HepG2 (cell line): ENCODE results near the gene CRIM1. TPM values are rescaled to one million over a fixed set of nuclear protein-coding genes. Genes with fewer than 3 reads are reported as not detected.

Experiments used
- ETS1 ChIP-seq: sonication (generic); formaldehyde crosslinking; IDR thresholded peaks from 2 replicates; pipeline ENCODE4 v1.4.0; 2020; ENCODE audit warnings: missing genetic modification reagents
- GATAD1 ChIP-seq: IDR thresholded peaks from 2 replicates; pipeline ENCODE4 v1.6.1; 2016; ENCODE audit warnings: missing genetic modification reagents, missing compliant biosample characterization
- HES4 ChIP-seq: sonication (generic); formaldehyde crosslinking; IDR thresholded peaks from 2 replicates; pipeline ENCODE4 v1.9.0; 2021; ENCODE audit warnings: mild to moderate bottlenecking, missing genetic modification reagents, borderline replicate concordance
- LCORL ChIP-seq, 2 experiments: fragments of 450-650 bp in 1 of 2; sonication (generic) in 1 of 2; formaldehyde crosslinking in 1 of 2; IDR thresholded peaks; 2 replicates each; pipeline versions ENCODE4 v1.5.0 to v1.6.1; 2017 to 2020; ENCODE audit warnings: antibody characterized with exemption in 1 of 2, missing genetic modification reagents in 1 of 2
- MTA1 ChIP-seq: sonication (generic); formaldehyde crosslinking; IDR thresholded peaks from 2 replicates; pipeline ENCODE4 v1.4.0; 2020; ENCODE audit warnings: missing genetic modification reagents, mild to moderate bottlenecking, borderline replicate concordance
- SAP130 ChIP-seq: IDR thresholded peaks from 2 replicates; pipeline ENCODE4 v1.6.1; 2016; ENCODE audit warnings: low read depth
- SP2 ChIP-seq: sonication (generic); formaldehyde crosslinking; IDR thresholded peaks from 2 replicates; pipeline ENCODE4 v1.5.1; 2020; ENCODE audit warnings: mild to moderate bottlenecking, missing genetic modification reagents
- ZBTB40 ChIP-seq, 2 experiments: fragments of 450-650 bp in 1 of 2; sonication (generic) in 1 of 2; formaldehyde crosslinking in 1 of 2; IDR thresholded peaks; 2 replicates each; pipeline versions ENCODE4 v1.6.1 to v1.8.0; 2016 to 2022; ENCODE audit warnings: antibody characterized with exemption in 1 of 2, mild to moderate bottlenecking in 1 of 2, missing genetic modification reagents in 1 of 2
- ZMYM3 ChIP-seq: sonication (generic); formaldehyde crosslinking; IDR thresholded peaks from 2 replicates; pipeline ENCODE4 v1.5.1; 2020; ENCODE audit warnings: mild to moderate bottlenecking, missing genetic modification reagents
- ZNF558 ChIP-seq: sonication (generic); formaldehyde crosslinking; IDR thresholded peaks from 2 replicates; pipeline ENCODE4 v1.9.0; 2022; ENCODE audit warnings: mild to moderate bottlenecking, missing genetic modification reagents, borderline replicate concordance
- ZNF589 ChIP-seq: sonication (generic); formaldehyde crosslinking; conservative IDR thresholded peaks from 2 replicates; pipeline ENCODE4 v1.8.0; 2022; ENCODE audit warnings: mild to moderate bottlenecking, moderate library complexity, missing genetic modification reagents
- ZNF652 ChIP-seq: IDR thresholded peaks from 2 replicates; pipeline ENCODE4 v1.6.1; 2016; ENCODE audit warnings: low read depth, borderline replicate concordance
- ZNF781 ChIP-seq: sonication (generic); formaldehyde crosslinking; IDR thresholded peaks from 2 replicates; pipeline ENCODE4 v1.5.1; 2020; ENCODE audit warnings: borderline replicate concordance, mild to moderate bottlenecking, missing genetic modification reagents; ENCODE audit errors: not compliant biosample characterization
- polyA plus RNA-seq, 8 experiments: library from polyadenylated mRNA; depleted of rRNA in 3 of 8; stranded (reverse) in 7 of 8; unstranded in 1 of 8; fragments of >200 nt; fragmentation: Illumina TruSeq in 4 of 8; extraction: Trizol in 4 of 8; gene quantifications; 2 replicates each; pipeline versions ENCODE4 v1.2.1 to v1.2.3, GENCODE V29; 2011 to 2016; ENCODE audit warnings: low read depth in 4 of 8, missing spikeins in 1 of 8, mixed read lengths in 1 of 8; ENCODE audit not compliant: insufficient read depth in 1 of 8
- total RNA-seq, 5 experiments: library from RNA; depleted of rRNA; stranded (reverse); fragments of >200 nt; fragmentation: Illumina TruSeq; extraction: Trizol; gene quantifications; 2 replicates each; pipeline ENCODE4 v1.2.3, GENCODE V29; 2016; ENCODE audit warnings: low read depth in 1 of 5
- TF ChIP-seq, protein P1 (sequence below): IDR thresholded peaks from 2 replicates; pipeline ENCODE4 v1.6.1; 2016; ENCODE audit warnings: low read depth, borderline replicate concordance
- TF ChIP-seq, protein P2 (sequence below): conservative IDR thresholded peaks from 2 replicates; pipeline ENCODE4 v1.6.1; 2018; ENCODE audit warnings: missing genetic modification reagents

The CRIM1 gene
- total and polyA plus RNA-seq, 2 of the 13 experiments (the other 11 are each of a cell fraction or from before 2014, with no cell fraction given): 39.1 to 69.9 TPM

GRCh38 chr2:36356298-36356989 is 866 bp downstream of the CRIM1 start (continued):
- TF ChIP-seq HES4 (CRISPR knock-in tag) (0 out of 2 replicates have a peak, but pooled peaks have one; percentile 60), LCORL (IDR thresholded peaks at IDR 0.05) (no peak), LCORL (CRISPR knock-in tag; IDR thresholded peaks at IDR 0.05) (peak; percentile 24; the same call in 1 of the 2 replicates), ZNF589 (CRISPR knock-in tag) (no peak), SAP130 (peak; percentile 56; the same call in 1 of the 2 replicates), ETS1 (CRISPR knock-in tag) (no peak), ZNF652 (CRISPR knock-in tag) (no peak), ZMYM3 (CRISPR knock-in tag) (peak; percentile 58; the same call in 1 of the 2 replicates), ZNF781 (CRISPR knock-in tag) (peak; percentile 26), ZBTB40 (IDR thresholded peaks at IDR 0.05) (no peak), ZBTB40 (CRISPR knock-in tag; IDR thresholded peaks at IDR 0.05) (peak; percentile 28; the same call in 1 of the 2 replicates), SP2 (peak; percentile 22; the same call in 1 of the 2 replicates), ZNF558 (CRISPR knock-in tag) (peak; percentile 70; the same call in 1 of the 2 replicates), MTA1 (0 out of 2 replicates have a peak, but pooled peaks have one; percentile 22), GATAD1 (CRISPR knock-in tag) (no peak)
- TF ChIP-seq, protein P1, sequence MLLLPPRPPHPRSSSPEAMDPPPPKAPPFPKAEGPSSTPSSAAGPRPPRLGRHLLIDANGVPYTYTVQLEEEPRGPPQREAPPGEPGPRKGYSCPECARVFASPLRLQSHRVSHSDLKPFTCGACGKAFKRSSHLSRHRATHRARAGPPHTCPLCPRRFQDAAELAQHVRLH (CRISPR knock-in tag): peak; percentile 45; the same call in 1 of the 2 replicates
- TF ChIP-seq, protein P2, sequence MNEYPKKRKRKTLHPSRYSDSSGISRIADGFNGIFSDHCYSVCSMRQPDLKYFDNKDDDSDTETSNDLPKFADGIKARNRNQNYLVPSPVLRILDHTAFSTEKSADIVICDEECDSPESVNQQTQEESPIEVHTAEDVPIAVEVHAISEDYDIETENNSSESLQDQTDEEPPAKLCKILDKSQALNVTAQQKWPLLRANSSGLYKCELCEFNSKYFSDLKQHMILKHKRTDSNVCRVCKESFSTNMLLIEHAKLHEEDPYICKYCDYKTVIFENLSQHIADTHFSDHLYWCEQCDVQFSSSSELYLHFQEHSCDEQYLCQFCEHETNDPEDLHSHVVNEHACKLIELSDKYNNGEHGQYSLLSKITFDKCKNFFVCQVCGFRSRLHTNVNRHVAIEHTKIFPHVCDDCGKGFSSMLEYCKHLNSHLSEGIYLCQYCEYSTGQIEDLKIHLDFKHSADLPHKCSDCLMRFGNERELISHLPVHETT: no peak
